GM18511 (cell line): ENCODE results near the gene CD244.

Experiments
- ATAC-seq: cut with Tn5 transposase; IDR thresholded peaks from one replicate; pipeline ENCODE4 v1.9.1; 2021; ENCODE audit warnings: mild to moderate bottlenecking, moderate library complexity; ENCODE audit not compliant: unreplicated experiment

The CD244 gene

GRCh38 chr1:160814856-160815255 is 47.8 kb downstream of the CD244 start:
- no peak for ATAC-seq

- no peak for ATAC-seq
Measured at GRCh38 chr1:160814316-160814715, 48.4 kb downstream of the CD244 start.

GRCh38 chr1:160813215-160813614 is 49.5 kb downstream of the CD244 start:
- ATAC-seq = no peak

GRCh38 chr1:160811147-160811546 is 51.5 kb downstream of the CD244 start:
- ATAC-seq = no peak

GRCh38 chr1:160810486-160810885 is 52.2 kb downstream of the CD244 start:
- no peak for ATAC-seq

GRCh38 chr1:160808289-160808688 is 54.4 kb downstream of the CD244 start:
- ATAC-seq = no peak

- no peak for ATAC-seq
Measured at GRCh38 chr1:160807738-160808137, 54.9 kb downstream of the CD244 start.

- no peak for ATAC-seq
Measured at GRCh38 chr1:160807247-160807646, 55.4 kb downstream of the CD244 start.

GRCh38 chr1:160806784-160807183 is 55.9 kb downstream of the CD244 start:
- ATAC-seq = no peak

GRCh38 chr1:160806109-160806665 is 56.5 kb downstream of the CD244 start:
- ATAC-seq = no peak

GRCh38 chr1:160801836-160802580 is 60.7 kb downstream of the CD244 start:
- no peak for ATAC-seq

GRCh38 chr1:160800645-160801408 is 61.9 kb downstream of the CD244 start:
- no peak for ATAC-seq

GRCh38 chr1:160800142-160800541 is 62.5 kb downstream of the CD244 start:
- no peak for ATAC-seq

- no peak for ATAC-seq
Measured at GRCh38 chr1:160799641-160800040, 63.0 kb downstream of the CD244 start.

- ATAC-seq = no peak
Measured at GRCh38 chr1:160798439-160798838, 64.2 kb downstream of the CD244 start.

GRCh38 chr1:160797861-160798273 is 64.8 kb downstream of the CD244 start:
- no peak for ATAC-seq

- peak; percentile 46 for ATAC-seq
Measured at GRCh38 chr1:160797271-160797709, 65.4 kb downstream of the CD244 start.

- ATAC-seq = peak; percentile 79
Measured at GRCh38 chr1:160795951-160796383, 66.7 kb downstream of the CD244 start, which contains the start of gene LY9. Gene LY9 (plus strand): TSS chr1:160796174. CDS start chr1:160796188, 14 bp downstream.

GRCh38 chr1:160794376-160794775 is 68.3 kb downstream of the CD244 start:
- ATAC-seq = no peak

- ATAC-seq = peak; percentile 86
Measured at GRCh38 chr1:160789702-160790611, 72.7 kb downstream of the CD244 start.
